ENCODE data around the gene SUGCT. TPM values are rescaled to one million over a fixed set of nuclear protein-coding genes. Genes with fewer than 3 reads are reported as not detected.

Gene SUGCT
- total RNA-seq, 1 experiment from 2014 or later: 4.6 TPM

- no peaks in the 10 kb centered on the region for H3K27me3 Mint-ChIP-seq (ENCODE audit: low read depth)
- H3K4me3 Mint-ChIP-seq: no peak overlapping the region
- ChIA-PET POLR2A (no interaction called here), CTCF (interaction anchor here (0.9 to 1.5 kb wide), 2 partner anchors 106 to 180 kb away, joined by 4 to 5 read pairs; no protein-coding TSS in a partner anchor)
- ATAC-seq: no peak
- DNase-seq (ENCODE audit: low spot score): no peak
- peaks cover 2% of the 10 kb centered on the region; the same call in 1 of the 2 replicates for H3K4me1 Mint-ChIP-seq
- no peak overlapping the region for H3K27ac Mint-ChIP-seq
- H3K9me3 Mint-ChIP-seq: peaks cover 14% of the 10 kb centered on the region
- H3K36me3 Mint-ChIP-seq: peaks cover 8% of the 10 kb centered on the region; the same call in 1 of the 2 replicates
- no peak for TF ChIP-seq AR (CRISPR knock-in tag; IDR thresholded peaks at IDR 0.05)
- TF ChIP-seq ZNF317 (CRISPR knock-in tag; IDR thresholded peaks at IDR 0.05; ENCODE audit: borderline replicate concordance, low read depth): peak; percentile 91
- no peak for TF ChIP-seq ESRRA (CRISPR knock-in tag; IDR thresholded peaks at IDR 0.05; ENCODE audit: borderline replicate concordance)
- no peak for TF ChIP-seq CDX4 (CRISPR knock-in tag; IDR thresholded peaks at IDR 0.05; ENCODE audit: borderline replicate concordance)
- no peak for TF ChIP-seq AFF4 (CRISPR knock-in tag; IDR thresholded peaks at IDR 0.05; ENCODE audit: borderline replicate concordance)
These were observed 371.4 kb downstream of the SUGCT start for GRCh38 chr7:40506158-40506557.

- ATAC-seq: peak; percentile 87
- DNase-seq (ENCODE audit: low spot score): no peak
- Mint-ChIP-seq H3K4me1 (peaks cover 2% of the 10 kb centered on the region; the same call in 1 of the 2 replicates), H3K9me3 (peaks cover 14% of the 10 kb centered on the region), H3K36me3 (peaks cover 8% of the 10 kb centered on the region; the same call in 1 of the 2 replicates), H3K27me3 (ENCODE audit: low read depth) (no peaks in the 10 kb centered on the region), H3K4me3 (no peak overlapping the region), H3K27ac (no peak overlapping the region)
- CTCF ChIA-PET: interaction anchor here (0.6 to 3.0 kb wide), 27 partner anchors 9 to 879 kb away, joined by 3 to 55 read pairs (median 4); no protein-coding TSS in a partner anchor
- TF ChIP-seq CTCF (IDR thresholded peaks at IDR 0.05) (0 out of 2 replicates have a peak, but pooled peaks have one; percentile 9), AFF4 (CRISPR knock-in tag; IDR thresholded peaks at IDR 0.05; ENCODE audit: borderline replicate concordance) (no peak)
- POLR2A ChIA-PET: no interaction called here
These were observed 372.4 kb downstream of the SUGCT start for GRCh38 chr7:40507166-40507565.
